HG03103 (cell line): ENCODE results near the gene HPSE2.
"Not testable (repeated sequence)": the region's sequence is repeated elsewhere in the genome, so short reads cannot be mapped to it uniquely, and the experiment has no call there.

Source experiments
- ATAC-seq: cut with Tn5 transposase; IDR thresholded peaks from one replicate; pipeline ENCODE4 v1.9.1; 2021; ENCODE audit warnings: low read depth; ENCODE audit not compliant: unreplicated experiment

The HPSE2 gene

GRCh38 chr10:98582363-98582762 is 653.3 kb downstream of the HPSE2 start:
- no peak for ATAC-seq

- no peak for ATAC-seq
Measured at GRCh38 chr10:98577578-98577977, 658.1 kb downstream of the HPSE2 start.

GRCh38 chr10:98577168-98577567 is 658.5 kb downstream of the HPSE2 start:
- ATAC-seq: no peak

- ATAC-seq: no peak
Measured at GRCh38 chr10:98576096-98576495, 659.6 kb downstream of the HPSE2 start.

GRCh38 chr10:98572594-98572993 is 663.1 kb downstream of the HPSE2 start:
- ATAC-seq: no peak

- ATAC-seq: no peak
Measured at GRCh38 chr10:98570834-98571233, 664.8 kb downstream of the HPSE2 start.

GRCh38 chr10:98569853-98570252 is 665.8 kb downstream of the HPSE2 start:
- no peak for ATAC-seq

GRCh38 chr10:98568551-98568950 is 667.1 kb downstream of the HPSE2 start:
- ATAC-seq: no peak

GRCh38 chr10:98567391-98568133 is 668.1 kb downstream of the HPSE2 start:
- ATAC-seq: no peak

GRCh38 chr10:98563811-98564210 is 671.8 kb downstream of the HPSE2 start:
- no peak for ATAC-seq

GRCh38 chr10:98560565-98560964 is 675.1 kb downstream of the HPSE2 start:
- ATAC-seq: no peak

GRCh38 chr10:98556061-98556460 is 679.6 kb downstream of the HPSE2 start:
- no peak for ATAC-seq

- ATAC-seq: no peak
Measured at GRCh38 chr10:98555021-98555619, 680.5 kb downstream of the HPSE2 start.

- ATAC-seq: not testable (repeated sequence)
Measured at GRCh38 chr10:98541561-98541960, 694.1 kb downstream of the HPSE2 start.

- no peak for ATAC-seq
Measured at GRCh38 chr10:98539578-98539977, 696.1 kb downstream of the HPSE2 start.

GRCh38 chr10:98538472-98538871 is 697.2 kb downstream of the HPSE2 start:
- no peak for ATAC-seq

- no peak for ATAC-seq
Measured at GRCh38 chr10:98536551-98536950, 699.1 kb downstream of the HPSE2 start.

GRCh38 chr10:98533746-98534445 is 701.8 kb downstream of the HPSE2 start:
- ATAC-seq: no peak

- no peak for ATAC-seq
Measured at GRCh38 chr10:98533241-98533640, 702.4 kb downstream of the HPSE2 start.

- ATAC-seq: no peak
Measured at GRCh38 chr10:98528805-98529183, 706.9 kb downstream of the HPSE2 start.

- no peak for ATAC-seq
Measured at GRCh38 chr10:98528166-98528804, 707.4 kb downstream of the HPSE2 start.
